Activated CD4-positive, CD25-positive, alpha-beta regulatory T cell (primary cell): ENCODE results near the gene DPYD.

ENCODE experiments used
- DNase-seq, 4 experiments: peaks; one replicate each; lab custom pipeline; 2025; lab: John Stamatoyannopoulos, UW

The DPYD gene

GRCh38 chr1:97784661-97785060 lies 136.2 kb downstream of the DPYD start:
- DNase-seq, result no peak

GRCh38 chr1:97783751-97784150 lies 137.1 kb downstream of the DPYD start:
- no peak for DNase-seq

- DNase-seq, result no peak
These were observed 139.0 kb downstream of the DPYD start for GRCh38 chr1:97781762-97782337.

GRCh38 chr1:97780884-97781283 lies 139.9 kb downstream of the DPYD start:
- DNase-seq, result no peak

GRCh38 chr1:97778718-97779117 lies 142.1 kb downstream of the DPYD start:
- DNase-seq, result no peak

GRCh38 chr1:97770376-97770775 lies 150.5 kb downstream of the DPYD start:
- no peak for DNase-seq

- no peak for DNase-seq
These were observed 153.5 kb downstream of the DPYD start for GRCh38 chr1:97767381-97767780.

GRCh38 chr1:97764991-97765390 lies 155.8 kb downstream of the DPYD start:
- DNase-seq, result no peak

- DNase-seq, result no peak
These were observed 159.2 kb downstream of the DPYD start for GRCh38 chr1:97761637-97762036.

GRCh38 chr1:97759078-97759477 lies 161.8 kb downstream of the DPYD start:
- DNase-seq, result no peak

GRCh38 chr1:97758541-97759057 lies 162.2 kb downstream of the DPYD start:
- DNase-seq, result no peak

GRCh38 chr1:97745912-97746311 lies 174.9 kb downstream of the DPYD start:
- no peak for DNase-seq

- no peak for DNase-seq
These were observed 175.9 kb downstream of the DPYD start for GRCh38 chr1:97744977-97745376.

GRCh38 chr1:97743129-97743528 lies 177.7 kb downstream of the DPYD start:
- DNase-seq, result no peak

GRCh38 chr1:97740891-97741290 lies 179.9 kb downstream of the DPYD start:
- DNase-seq, result no peak

GRCh38 chr1:97739596-97740103 lies 181.2 kb downstream of the DPYD start:
- no peak for DNase-seq

- DNase-seq, result no peak
These were observed 182.6 kb downstream of the DPYD start for GRCh38 chr1:97738270-97738669.

GRCh38 chr1:97730271-97730670 lies 190.6 kb downstream of the DPYD start:
- no peak for DNase-seq

GRCh38 chr1:97728436-97728835 lies 192.4 kb downstream of the DPYD start:
- no peak for DNase-seq

GRCh38 chr1:97727029-97727428 lies 193.8 kb downstream of the DPYD start:
- DNase-seq, result no peak

- DNase-seq, result no peak
These were observed 194.4 kb downstream of the DPYD start for GRCh38 chr1:97726386-97726785.

- DNase-seq, result no peak
These were observed 199.6 kb downstream of the DPYD start for GRCh38 chr1:97721221-97721620.

- no peak for DNase-seq
These were observed 207.9 kb downstream of the DPYD start for GRCh38 chr1:97712980-97713379.

GRCh38 chr1:97711858-97712257 lies 209.0 kb downstream of the DPYD start:
- DNase-seq, result no peak
